ENCODE measurements around the gene ATP5ME. TPM values are rescaled to one million over a fixed set of nuclear protein-coding genes. Genes with fewer than 3 reads are reported as not detected.
"Not testable (repeated sequence)": the region's sequence is repeated elsewhere in the genome, so short reads cannot be mapped to it uniquely, and the experiment has no call there.

The ATP5ME gene
- total and polyA plus RNA-seq, 4 donors: 31.4 to 621 (median 169) TPM

DNA sequence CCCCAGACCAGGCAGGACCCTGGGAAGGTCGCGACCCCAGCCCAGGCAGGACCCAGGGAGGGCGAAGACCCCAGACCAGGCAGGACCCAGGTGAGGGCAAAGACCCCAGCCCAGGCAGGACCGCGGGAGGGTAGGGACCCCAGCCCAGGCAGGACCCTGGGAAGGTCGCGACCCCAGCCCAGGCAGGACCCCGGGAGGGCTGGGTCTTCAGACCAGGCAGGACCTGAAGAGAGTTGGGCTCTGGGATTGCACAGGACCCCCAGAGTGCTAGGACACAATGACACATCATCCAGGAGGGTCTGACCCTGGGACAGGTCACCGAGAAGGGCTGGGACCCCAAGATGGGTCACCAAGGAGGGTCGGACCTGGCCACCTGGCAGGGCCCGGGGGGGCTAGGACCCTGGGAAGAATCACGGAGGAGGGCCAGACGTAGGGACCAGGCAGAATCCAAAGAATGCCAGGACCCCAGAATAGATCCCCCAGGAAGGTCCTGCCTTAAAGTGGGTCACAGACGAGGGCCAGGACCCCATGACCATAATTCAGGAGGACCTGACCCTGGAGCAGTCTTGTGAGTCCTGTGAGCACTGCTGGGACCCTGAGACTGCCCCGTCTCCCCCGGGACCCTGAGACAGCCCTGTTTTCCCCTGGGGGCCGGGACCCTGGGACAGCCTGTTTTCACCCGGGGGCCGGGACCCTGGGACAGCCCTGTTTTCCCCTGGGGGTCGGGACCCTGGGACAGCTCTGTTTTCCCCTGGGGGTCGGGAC lies 32.9 kb upstream of the ATP5ME start:
- no peak for DNase-seq (ENCODE audit: low spot score)
- no peak overlapping the region for H3K27ac ChIP-seq (ENCODE audit: low read depth in 1 of 2, low read length in 2 of 2)
- H3K36me3 ChIP-seq (ENCODE audit: control insufficient read depth in 4 of 4, insufficient read depth in 3 of 4, low read depth in 1 of 4, low read length in 3 of 4): no peaks in the 10 kb centered on the region
- H3K4me3 ChIP-seq (ENCODE audit: low read depth in 1 of 3, low read length in 3 of 3): peak overlapping the region in 1 of 3 donors; percentile 33
- no peaks in the 10 kb centered on the region for H3K27me3 ChIP-seq (ENCODE audit: control insufficient read depth in 4 of 4, insufficient read depth in 4 of 4, low read length in 3 of 4)
- TF ChIP-seq FOXA1 (IDR thresholded peaks at IDR 0.05) (no peak), HNF4A (conservative IDR thresholded peaks at IDR 0.05) (no peak), YY1 (IDR thresholded peaks at IDR 0.05) (no peak), TAF1 (conservative IDR thresholded peaks at IDR 0.05) (no peak), EGR1 (IDR thresholded peaks at IDR 0.05; ENCODE audit: low read depth in 2 of 2) (no peak), HNF4G (IDR thresholded peaks at IDR 0.05) (no peak), FOXA2 (IDR thresholded peaks at IDR 0.05) (no peak), JUND (IDR thresholded peaks at IDR 0.05) (no peak), RAD21 (IDR thresholded peaks at IDR 0.05) (no peak)
- TF ChIP-seq, protein P1, sequence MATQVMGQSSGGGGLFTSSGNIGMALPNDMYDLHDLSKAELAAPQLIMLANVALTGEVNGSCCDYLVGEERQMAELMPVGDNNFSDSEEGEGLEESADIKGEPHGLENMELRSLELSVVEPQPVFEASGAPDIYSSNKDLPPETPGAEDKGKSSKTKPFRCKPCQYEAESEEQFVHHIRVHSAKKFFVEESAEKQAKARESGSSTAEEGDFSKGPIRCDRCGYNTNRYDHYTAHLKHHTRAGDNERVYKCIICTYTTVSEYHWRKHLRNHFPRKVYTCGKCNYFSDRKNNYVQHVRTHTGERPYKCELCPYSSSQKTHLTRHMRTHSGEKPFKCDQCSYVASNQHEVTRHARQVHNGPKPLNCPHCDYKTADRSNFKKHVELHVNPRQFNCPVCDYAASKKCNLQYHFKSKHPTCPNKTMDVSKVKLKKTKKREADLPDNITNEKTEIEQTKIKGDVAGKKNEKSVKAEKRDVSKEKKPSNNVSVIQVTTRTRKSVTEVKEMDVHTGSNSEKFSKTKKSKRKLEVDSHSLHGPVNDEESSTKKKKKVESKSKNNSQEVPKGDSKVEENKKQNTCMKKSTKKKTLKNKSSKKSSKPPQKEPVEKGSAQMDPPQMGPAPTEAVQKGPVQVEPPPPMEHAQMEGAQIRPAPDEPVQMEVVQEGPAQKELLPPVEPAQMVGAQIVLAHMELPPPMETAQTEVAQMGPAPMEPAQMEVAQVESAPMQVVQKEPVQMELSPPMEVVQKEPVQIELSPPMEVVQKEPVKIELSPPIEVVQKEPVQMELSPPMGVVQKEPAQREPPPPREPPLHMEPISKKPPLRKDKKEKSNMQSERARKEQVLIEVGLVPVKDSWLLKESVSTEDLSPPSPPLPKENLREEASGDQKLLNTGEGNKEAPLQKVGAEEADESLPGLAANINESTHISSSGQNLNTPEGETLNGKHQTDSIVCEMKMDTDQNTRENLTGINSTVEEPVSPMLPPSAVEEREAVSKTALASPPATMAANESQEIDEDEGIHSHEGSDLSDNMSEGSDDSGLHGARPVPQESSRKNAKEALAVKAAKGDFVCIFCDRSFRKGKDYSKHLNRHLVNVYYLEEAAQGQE (IDR thresholded peaks at IDR 0.05): no peak
- TF ChIP-seq, protein P2, sequence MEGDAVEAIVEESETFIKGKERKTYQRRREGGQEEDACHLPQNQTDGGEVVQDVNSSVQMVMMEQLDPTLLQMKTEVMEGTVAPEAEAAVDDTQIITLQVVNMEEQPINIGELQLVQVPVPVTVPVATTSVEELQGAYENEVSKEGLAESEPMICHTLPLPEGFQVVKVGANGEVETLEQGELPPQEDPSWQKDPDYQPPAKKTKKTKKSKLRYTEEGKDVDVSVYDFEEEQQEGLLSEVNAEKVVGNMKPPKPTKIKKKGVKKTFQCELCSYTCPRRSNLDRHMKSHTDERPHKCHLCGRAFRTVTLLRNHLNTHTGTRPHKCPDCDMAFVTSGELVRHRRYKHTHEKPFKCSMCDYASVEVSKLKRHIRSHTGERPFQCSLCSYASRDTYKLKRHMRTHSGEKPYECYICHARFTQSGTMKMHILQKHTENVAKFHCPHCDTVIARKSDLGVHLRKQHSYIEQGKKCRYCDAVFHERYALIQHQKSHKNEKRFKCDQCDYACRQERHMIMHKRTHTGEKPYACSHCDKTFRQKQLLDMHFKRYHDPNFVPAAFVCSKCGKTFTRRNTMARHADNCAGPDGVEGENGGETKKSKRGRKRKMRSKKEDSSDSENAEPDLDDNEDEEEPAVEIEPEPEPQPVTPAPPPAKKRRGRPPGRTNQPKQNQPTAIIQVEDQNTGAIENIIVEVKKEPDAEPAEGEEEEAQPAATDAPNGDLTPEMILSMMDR (IDR thresholded peaks at IDR 0.05; ENCODE audit: low read depth, low read length, missing input control): no peak
- TF ChIP-seq, protein P3, sequence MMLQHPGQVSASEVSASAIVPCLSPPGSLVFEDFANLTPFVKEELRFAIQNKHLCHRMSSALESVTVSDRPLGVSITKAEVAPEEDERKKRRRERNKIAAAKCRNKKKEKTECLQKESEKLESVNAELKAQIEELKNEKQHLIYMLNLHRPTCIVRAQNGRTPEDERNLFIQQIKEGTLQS (IDR thresholded peaks at IDR 0.05): no peak
- H3K9me3 ChIP-seq (ENCODE audit: control insufficient read depth in 4 of 4, low read length in 3 of 4): no peaks in the 10 kb centered on the region
- H3K9ac ChIP-seq (ENCODE audit: low read depth in 1 of 2, low read length in 2 of 2): peak overlapping the region in 1 of 2 donors; percentile 10
- WGBS: 63% methylated on average over 21 of the region's 21 CpGs
- peaks cover 6 to 28% (median 18%) of the 10 kb centered on the region in 4 donors for H3K4me1 ChIP-seq (ENCODE audit: control insufficient read depth in 4 of 4, insufficient read depth in 4 of 4, low read length in 3 of 4)

DNA sequence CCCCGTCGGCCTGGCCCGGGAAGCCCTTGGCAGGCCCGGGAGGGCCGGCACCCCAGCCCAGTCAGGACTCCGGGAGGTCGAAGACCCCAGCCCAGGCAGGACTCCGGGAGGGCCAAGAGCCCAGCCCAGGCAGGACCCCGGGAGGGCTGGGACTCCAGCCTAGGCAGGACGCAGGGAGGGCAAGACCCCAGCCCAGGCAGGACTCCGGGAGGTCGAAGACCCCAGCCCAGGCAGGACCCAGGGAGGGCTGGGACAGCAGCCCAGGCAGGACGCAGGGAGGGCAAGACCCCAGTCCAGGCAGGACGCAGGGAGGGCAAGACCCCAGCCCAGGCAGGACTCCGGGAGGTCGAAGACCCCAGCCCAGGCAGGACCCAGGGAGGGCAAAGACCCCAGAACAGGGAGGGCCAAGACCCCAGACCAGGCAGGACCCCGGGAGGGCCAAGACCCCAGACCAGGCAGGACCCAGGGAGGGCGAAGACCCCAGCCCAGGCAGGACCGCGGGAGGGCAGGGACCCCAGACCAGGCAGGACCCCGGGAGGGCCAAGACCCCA lies 32.1 kb upstream of the ATP5ME start:
- peaks cover 6 to 28% (median 18%) of the 10 kb centered on the region in 4 donors for H3K4me1 ChIP-seq (ENCODE audit: control insufficient read depth in 4 of 4, insufficient read depth in 4 of 4, low read length in 3 of 4)
- H3K27ac ChIP-seq (ENCODE audit: low read depth in 1 of 2, low read length in 2 of 2): peak overlapping the region; percentile 85 to 93
- 2% methylated on average over 21 of the region's 21 CpGs for WGBS

More for the DNA sequence above, 32.1 kb upstream of the ATP5ME start:
- DNase-seq (ENCODE audit: low spot score); H3K36me3 ChIP-seq (ENCODE audit: control insufficient read depth in 4 of 4, insufficient read depth in 3 of 4, low read depth in 1 of 4, low read length in 3 of 4); H3K27me3 ChIP-seq (ENCODE audit: control insufficient read depth in 4 of 4, insufficient read depth in 4 of 4, low read length in 3 of 4); H3K9me3 ChIP-seq (ENCODE audit: control insufficient read depth in 4 of 4, low read length in 3 of 4): not testable (repeated sequence)
- Histone ChIP-seq H3K4me3 (ENCODE audit: low read depth in 1 of 3, low read length in 3 of 3) (peak overlapping the region; percentile 69 to 95 (median 93)), H3K9ac (ENCODE audit: low read depth in 1 of 2, low read length in 2 of 2) (peak overlapping the region; percentile 74 to 100)

All from liver (tissue), 9 donors.